ENCODE measurements around the gene KPNA3.
"Not testable (repeated sequence)": the region's sequence is repeated elsewhere in the genome, so short reads cannot be mapped to it uniquely, and the experiment has no call there.

The KPNA3 gene

DNA sequence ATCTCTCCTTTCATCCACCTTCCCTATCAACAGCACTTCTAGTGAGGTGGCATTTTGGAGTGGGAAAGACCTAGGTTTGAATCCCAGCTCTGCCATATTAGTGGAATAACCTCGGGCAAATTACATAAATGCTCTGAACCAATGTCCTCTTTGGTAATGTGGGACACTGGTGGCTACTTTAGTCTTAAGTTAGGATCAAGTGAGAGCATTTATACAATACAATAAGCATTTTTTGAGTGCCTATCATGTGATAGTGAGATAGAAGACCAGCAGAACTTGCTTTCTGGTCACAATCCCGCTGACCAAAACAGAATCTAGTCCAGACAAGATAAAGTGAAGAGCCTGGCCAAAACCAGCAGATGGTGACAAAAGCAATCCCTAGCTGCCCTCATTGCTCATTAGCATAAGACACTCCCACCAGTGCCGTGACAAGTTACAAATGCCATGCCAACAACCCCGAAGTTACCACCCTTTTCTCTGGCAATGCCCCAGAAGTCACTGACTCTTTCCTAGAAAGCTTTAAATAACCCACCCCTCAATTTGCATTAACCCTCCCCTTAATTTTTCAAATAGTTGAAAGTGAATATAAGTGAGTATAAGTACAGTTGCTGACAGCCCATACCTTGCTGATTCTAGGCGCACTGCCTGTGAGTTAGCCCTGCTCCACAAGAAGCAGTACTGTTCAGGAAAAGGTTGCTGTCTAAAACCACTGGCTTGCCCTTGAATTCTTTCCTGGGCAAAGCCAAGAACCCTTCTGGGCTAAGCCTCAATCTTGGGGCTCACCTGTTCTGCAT lies 28.9 kb upstream of the KPNA3 start:
- H3K27ac ChIP-seq (replicated peaks): no peak overlapping the region
- TF ChIP-seq POLR2AphosphoS5 (IDR thresholded peaks at IDR 0.05; ENCODE audit: low read depth) (no peak), GABPA (IDR thresholded peaks at IDR 0.05; ENCODE audit: low read depth) (no peak)
- TF ChIP-seq, protein P1, sequence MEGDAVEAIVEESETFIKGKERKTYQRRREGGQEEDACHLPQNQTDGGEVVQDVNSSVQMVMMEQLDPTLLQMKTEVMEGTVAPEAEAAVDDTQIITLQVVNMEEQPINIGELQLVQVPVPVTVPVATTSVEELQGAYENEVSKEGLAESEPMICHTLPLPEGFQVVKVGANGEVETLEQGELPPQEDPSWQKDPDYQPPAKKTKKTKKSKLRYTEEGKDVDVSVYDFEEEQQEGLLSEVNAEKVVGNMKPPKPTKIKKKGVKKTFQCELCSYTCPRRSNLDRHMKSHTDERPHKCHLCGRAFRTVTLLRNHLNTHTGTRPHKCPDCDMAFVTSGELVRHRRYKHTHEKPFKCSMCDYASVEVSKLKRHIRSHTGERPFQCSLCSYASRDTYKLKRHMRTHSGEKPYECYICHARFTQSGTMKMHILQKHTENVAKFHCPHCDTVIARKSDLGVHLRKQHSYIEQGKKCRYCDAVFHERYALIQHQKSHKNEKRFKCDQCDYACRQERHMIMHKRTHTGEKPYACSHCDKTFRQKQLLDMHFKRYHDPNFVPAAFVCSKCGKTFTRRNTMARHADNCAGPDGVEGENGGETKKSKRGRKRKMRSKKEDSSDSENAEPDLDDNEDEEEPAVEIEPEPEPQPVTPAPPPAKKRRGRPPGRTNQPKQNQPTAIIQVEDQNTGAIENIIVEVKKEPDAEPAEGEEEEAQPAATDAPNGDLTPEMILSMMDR (IDR thresholded peaks at IDR 0.05; ENCODE audit: insufficient read depth, low read length): no peak
- DNase-seq (ENCODE audit: low read depth in 1 of 2, low spot score in 1 of 2): no peak
- H3K4me3 ChIP-seq (replicated peaks; ENCODE audit: insufficient read depth, low read length): no peak overlapping the region
- no peaks in the 10 kb centered on the region for H3K27me3 ChIP-seq (ENCODE audit: insufficient read depth, poor library complexity, severe bottlenecking)

DNA sequence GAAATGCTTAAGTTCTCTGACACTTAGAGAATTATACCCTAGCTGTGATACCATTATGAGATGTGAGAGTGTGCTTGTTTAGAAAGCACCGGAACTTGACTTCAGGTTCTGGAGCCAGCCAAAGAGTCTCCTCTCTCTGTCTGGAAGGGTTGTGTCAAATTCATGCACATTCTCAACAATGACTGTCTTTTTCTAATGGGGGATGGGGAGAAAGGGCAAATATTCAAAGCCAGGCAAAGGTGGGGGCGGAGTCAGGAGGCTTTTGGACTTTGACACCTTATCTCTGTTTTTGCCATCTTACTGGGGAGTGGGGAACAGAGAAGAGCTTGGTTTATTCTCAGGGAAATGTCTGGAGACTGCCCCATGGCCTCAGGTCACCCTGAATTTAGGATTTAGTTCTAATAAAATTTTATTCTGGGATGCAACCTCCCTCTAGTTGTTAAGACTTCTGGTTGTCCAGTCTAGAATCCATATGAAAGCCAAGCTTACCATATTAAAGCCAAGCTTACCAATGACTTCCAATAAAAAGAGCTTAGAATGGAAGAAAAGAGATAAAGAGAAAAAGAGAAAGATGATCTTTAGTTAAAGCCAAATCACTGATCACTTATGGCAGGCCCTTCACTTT lies 28.2 kb upstream of the KPNA3 start:
- Histone ChIP-seq H3K4me3 (replicated peaks; ENCODE audit: insufficient read depth, low read length) (no peak overlapping the region), H3K27me3 (ENCODE audit: insufficient read depth, poor library complexity, severe bottlenecking) (no peaks in the 10 kb centered on the region), H3K27ac (replicated peaks) (no peak overlapping the region)
- TF ChIP-seq, protein P2, sequence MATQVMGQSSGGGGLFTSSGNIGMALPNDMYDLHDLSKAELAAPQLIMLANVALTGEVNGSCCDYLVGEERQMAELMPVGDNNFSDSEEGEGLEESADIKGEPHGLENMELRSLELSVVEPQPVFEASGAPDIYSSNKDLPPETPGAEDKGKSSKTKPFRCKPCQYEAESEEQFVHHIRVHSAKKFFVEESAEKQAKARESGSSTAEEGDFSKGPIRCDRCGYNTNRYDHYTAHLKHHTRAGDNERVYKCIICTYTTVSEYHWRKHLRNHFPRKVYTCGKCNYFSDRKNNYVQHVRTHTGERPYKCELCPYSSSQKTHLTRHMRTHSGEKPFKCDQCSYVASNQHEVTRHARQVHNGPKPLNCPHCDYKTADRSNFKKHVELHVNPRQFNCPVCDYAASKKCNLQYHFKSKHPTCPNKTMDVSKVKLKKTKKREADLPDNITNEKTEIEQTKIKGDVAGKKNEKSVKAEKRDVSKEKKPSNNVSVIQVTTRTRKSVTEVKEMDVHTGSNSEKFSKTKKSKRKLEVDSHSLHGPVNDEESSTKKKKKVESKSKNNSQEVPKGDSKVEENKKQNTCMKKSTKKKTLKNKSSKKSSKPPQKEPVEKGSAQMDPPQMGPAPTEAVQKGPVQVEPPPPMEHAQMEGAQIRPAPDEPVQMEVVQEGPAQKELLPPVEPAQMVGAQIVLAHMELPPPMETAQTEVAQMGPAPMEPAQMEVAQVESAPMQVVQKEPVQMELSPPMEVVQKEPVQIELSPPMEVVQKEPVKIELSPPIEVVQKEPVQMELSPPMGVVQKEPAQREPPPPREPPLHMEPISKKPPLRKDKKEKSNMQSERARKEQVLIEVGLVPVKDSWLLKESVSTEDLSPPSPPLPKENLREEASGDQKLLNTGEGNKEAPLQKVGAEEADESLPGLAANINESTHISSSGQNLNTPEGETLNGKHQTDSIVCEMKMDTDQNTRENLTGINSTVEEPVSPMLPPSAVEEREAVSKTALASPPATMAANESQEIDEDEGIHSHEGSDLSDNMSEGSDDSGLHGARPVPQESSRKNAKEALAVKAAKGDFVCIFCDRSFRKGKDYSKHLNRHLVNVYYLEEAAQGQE (IDR thresholded peaks at IDR 0.05; ENCODE audit: insufficient replicate concordance, low read depth): no peak
- TF ChIP-seq POLR2AphosphoS5 (IDR thresholded peaks at IDR 0.05; ENCODE audit: low read depth) (no peak), SPI1 (IDR thresholded peaks at IDR 0.05; ENCODE audit: borderline replicate concordance, low read depth) (no peak), GABPA (IDR thresholded peaks at IDR 0.05; ENCODE audit: low read depth) (no peak)
- TF ChIP-seq, protein P1 (IDR thresholded peaks at IDR 0.05; ENCODE audit: insufficient read depth, low read length): no peak
- no peak for DNase-seq (ENCODE audit: low read depth in 1 of 2, low spot score in 1 of 2)

DNA sequence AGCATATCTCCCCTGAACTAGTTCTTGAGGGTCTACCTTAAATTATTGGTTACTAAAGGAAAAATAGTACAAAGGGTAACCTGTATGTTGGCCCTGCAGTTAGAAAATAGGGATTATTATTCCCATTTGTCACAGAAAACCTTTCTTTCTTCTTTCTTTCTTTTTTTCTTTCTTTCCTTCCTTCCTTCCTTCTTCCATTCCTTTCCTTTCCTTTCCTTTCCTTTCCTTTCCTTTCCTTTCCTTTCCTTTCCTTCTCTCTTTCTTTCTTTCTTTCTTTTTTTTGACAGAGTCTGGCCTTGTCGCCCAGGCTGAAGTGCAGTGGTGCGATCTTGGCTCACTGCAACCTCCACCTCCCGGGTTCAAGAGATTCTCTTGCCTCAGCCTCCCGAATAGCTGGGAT lies 23.6 kb upstream of the KPNA3 start:
- H3K4me3 ChIP-seq (replicated peaks; ENCODE audit: insufficient read depth, low read length); H3K27ac ChIP-seq (replicated peaks); H3K27me3 ChIP-seq (ENCODE audit: insufficient read depth, poor library complexity, severe bottlenecking); DNase-seq (ENCODE audit: low read depth in 1 of 2, low spot score in 1 of 2): not testable (repeated sequence)

DNA sequence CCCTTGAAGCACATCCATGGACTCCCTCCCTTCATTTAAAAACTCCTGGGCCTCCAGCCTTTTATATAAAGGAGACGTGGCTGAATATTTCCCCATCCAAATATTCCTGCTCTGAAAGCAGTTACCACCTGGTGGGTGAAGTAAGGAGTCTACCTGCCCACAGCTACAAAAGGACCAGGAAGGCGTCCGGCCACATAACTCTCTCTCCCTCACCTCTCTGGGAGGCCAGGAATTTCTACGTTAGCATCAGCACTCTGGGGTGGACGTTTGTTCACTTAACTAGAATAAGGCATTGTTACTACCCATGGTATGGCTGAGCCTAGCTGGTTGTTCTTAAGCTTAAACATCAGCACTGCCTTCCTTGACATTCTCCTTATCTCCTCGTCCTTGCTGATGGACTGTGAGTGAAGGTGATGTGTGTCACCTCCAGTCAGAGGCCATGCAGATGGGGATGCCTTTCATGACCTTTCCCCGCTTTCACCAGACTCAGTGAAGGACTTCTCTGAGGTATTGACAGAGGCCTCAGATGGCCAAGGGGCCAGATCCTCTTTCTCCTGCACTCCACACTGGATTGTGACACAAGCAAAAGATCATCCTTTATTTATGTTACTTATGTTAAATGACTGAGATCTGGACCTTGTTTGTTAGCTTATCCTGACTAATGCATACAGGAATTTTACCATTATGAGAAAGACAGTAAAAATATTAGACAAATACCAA lies 22.2 kb upstream of the KPNA3 start:
- Histone ChIP-seq H3K27ac (replicated peaks) (no peak overlapping the region), H3K4me3 (replicated peaks; ENCODE audit: insufficient read depth, low read length) (no peak overlapping the region), H3K27me3 (ENCODE audit: insufficient read depth, poor library complexity, severe bottlenecking) (no peaks in the 10 kb centered on the region)
- DNase-seq (ENCODE audit: low read depth in 1 of 2, low spot score in 1 of 2): no peak
- no peak for TF ChIP-seq GABPA (IDR thresholded peaks at IDR 0.05; ENCODE audit: low read depth)
- TF ChIP-seq, protein P2 (IDR thresholded peaks at IDR 0.05; ENCODE audit: insufficient replicate concordance, low read depth): no peak
- no peak for TF ChIP-seq POLR2AphosphoS5 (IDR thresholded peaks at IDR 0.05; ENCODE audit: low read depth)
- no peak for TF ChIP-seq SPI1 (IDR thresholded peaks at IDR 0.05; ENCODE audit: borderline replicate concordance, low read depth)
- TF ChIP-seq, protein P1 (IDR thresholded peaks at IDR 0.05; ENCODE audit: insufficient read depth, low read length): no peak
